Loucy (cell line): ENCODE measurements around the gene BRSK2.

Experiments
- CTCF ChIP-seq: fragments of 200-600 bp; sonication (generic); conservative IDR thresholded peaks from 2 replicates; pipeline ENCODE4 v1.5.1; 2014; ENCODE audit warnings: mild to moderate bottlenecking, antibody characterized with exemption, low read length
- EZH2phosphoT487 ChIP-seq: fragments of 200-600 bp; IDR thresholded peaks from 2 replicates; pipeline ENCODE4 v1.6.1; 2018; ENCODE audit warnings: antibody characterized with exemption, mild to moderate bottlenecking, moderate library complexity, borderline replicate concordance

GRCh38 chr11:1456596-1457325, 67.0 kb downstream of the BRSK2 start:
- TF ChIP-seq CTCF = no peak
- no peak for TF ChIP-seq EZH2phosphoT487
